GM19438 (cell line): ENCODE data around the gene GPC1.

Source experiments
- ATAC-seq: cut with Tn5 transposase; IDR thresholded peaks from one replicate; pipeline ENCODE4 v1.9.1; 2021; ENCODE audit warnings: low read depth; ENCODE audit not compliant: unreplicated experiment

GPC1 gene

DNA sequence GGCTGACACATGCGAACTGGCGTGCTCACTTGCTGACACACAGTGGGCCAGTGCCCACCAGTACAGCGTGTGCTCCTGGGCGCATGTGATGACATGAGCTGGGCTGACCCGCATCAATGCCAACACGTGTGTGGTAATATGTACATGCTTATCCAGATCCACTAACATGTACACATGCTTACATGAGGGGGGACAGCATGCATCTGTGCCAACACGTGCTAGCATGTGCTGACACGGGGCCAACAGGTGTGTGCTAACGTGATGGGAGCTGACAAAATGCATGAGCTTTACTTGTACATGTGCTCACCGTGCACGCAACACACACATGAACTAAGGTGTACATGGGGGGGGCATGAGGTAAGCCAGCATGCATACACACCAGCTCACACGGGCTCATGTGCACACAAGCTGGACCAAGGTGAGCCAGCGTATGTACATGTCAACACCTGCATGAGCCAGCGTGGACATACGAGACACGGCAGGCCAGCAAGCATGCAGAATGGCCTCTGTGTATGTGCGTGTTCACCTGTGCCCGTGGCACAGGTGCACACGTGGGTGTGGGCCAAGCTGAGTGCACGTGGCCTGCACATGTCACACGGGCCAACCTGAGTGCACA, 28.5 kb downstream of the GPC1 start:
- no peak for ATAC-seq

- no peak for ATAC-seq
Measured at GRCh38 chr2:240464514-240465241, 29.2 kb downstream of the GPC1 start.

- ATAC-seq, result no peak
Measured at GRCh38 chr2:240465268-240465764, 29.9 kb downstream of the GPC1 start.

DNA sequence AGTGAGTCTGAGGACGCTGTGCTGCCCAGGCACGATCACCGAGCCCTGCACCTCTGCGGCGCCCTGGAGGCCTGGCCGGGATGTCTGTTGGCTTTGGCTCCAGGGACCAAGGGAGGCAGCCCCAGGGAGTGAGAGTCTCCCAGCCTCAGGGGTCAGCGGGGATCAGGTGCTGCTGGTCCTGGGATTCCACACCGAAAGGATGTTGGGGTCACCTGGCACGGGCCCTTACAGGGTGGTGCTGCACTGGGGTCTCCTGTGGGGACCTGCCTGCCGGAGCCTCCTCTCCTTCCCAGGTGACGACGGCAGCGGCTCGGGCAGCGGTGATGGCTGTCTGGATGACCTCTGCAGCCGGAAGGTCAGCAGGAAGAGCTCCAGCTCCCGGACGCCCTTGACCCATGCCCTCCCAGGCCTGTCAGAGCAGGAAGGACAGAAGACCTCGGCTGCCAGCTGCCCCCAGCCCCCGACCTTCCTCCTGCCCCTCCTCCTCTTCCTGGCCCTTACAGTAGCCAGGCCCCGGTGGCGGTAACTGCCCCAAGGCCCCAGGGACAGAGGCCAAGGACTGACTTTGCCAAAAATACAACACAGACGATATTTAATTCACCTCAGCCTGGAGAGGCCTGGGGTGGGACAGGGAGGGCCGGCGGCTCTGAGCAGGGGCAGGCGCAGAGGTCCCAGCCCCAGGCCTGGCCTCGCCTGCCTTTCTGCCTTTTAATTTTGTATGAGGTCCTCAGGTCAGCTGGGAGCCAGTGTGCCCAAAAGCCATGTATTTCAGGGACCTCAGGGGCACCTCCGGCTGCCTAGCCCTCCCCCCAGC, 30.5 kb downstream of the GPC1 start:
- no peak for ATAC-seq

GRCh38 chr2:240466579-240467148, 31.2 kb downstream of the GPC1 start:
- ATAC-seq, result no peak

DNA sequence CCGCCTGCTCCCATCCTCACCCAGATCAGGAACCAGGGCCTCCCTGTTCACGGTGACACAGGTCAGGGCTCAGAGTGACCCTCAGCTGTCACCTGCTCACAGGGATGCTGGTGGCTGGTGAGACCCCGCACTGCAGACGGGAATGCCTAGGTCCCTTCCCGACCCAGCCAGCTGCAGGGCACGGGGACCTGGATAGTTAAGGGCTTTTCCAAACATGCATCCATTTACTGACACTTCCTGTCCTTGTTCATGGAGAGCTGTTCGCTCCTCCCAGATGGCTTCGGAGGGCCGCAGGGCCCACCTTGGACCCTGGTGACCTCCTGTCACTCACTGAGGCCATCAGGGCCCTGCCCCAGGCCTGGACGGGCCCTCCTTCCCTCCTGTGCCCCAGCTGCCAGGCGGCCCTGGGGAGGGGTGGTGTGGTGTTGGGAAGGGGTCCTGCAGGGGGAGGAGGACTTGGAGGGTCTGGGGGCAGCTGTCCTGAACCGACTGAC, 31.7 kb downstream of the GPC1 start:
- no peak for ATAC-seq

GRCh38 chr2:240467659-240468302, 32.3 kb downstream of the GPC1 start:
- ATAC-seq, result no peak

- ATAC-seq, result no peak
Measured at GRCh38 chr2:240468303-240469238, 33.1 kb downstream of the GPC1 start.

GRCh38 chr2:240469239-240469636, 33.8 kb downstream of the GPC1 start:
- no peak for ATAC-seq

DNA sequence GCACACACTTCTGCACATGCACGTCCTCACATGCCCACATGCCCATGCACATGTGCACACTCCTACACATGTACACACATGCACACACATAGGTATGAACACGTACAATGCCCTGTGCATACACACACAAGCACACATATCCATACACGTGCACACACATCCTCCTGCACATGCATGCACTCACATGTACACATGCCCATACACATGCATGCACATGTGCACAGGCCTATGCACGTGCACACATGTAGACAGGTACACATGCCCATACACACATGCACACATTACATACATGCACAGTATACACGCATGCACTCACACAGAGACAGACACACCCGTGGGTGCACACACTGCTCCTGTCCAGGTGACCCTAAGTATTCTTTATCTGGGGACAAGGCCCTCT, 34.3 kb downstream of the GPC1 start:
- no peak for ATAC-seq

- ATAC-seq, result no peak
Measured at GRCh38 chr2:240472078-240472790, 36.8 kb downstream of the GPC1 start.

DNA sequence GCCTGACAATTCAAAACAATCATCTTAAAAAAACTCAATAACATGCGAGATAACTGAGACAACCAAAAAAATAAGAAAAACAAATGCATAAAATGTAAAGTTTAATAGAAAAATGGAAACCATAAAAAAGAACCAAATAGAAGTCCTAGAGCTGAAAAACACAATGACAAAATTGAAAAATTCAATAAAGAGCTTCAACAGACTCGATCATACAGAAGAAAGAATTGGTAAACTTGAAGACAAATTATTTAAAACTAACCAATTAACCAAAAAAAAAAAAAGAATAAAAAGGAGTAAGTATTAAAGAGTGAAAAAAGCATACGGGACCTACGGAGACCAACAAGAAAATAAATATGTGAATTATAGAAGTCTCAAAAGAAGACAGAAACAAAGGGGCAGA, 37.7 kb downstream of the GPC1 start:
- no peak for ATAC-seq

GRCh38 chr2:240477916-240478315, 42.5 kb downstream of the GPC1 start:
- ATAC-seq, result no peak

DNA sequence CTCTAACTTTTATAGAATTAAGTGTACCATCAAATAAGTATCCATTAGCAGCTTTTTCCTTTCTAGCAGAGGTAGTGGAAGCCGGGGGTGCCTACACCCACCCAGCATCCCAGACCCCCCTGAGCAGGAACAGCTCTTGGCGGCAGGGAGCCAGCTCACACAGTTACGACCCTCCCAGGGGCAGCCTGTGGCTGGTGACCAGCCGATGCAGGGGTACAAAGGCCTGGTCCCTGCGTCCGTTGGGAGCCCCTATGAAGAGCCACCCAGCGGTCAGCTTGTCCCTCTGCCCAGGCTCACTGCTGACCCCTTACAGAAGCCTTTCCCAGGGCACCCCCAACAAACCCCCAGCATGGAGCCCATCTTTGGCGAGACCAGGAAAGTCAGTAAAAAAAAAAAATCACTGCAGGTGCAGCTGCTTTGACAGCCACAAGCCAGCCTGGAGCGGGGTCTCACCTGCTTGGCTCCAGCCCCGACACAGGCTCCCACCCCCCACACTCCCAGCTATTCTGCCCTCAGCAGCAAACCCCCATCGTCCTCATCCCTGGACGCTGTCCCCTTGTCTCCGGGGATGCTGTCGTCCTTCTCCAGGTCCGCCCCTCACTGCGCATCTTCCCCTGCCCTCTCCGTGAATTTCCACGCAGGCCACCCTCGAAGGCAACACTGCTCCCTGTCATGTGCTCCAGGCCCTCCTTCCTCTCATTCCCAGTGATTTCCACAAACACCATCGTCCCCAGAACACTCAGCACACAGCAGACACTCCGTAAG, 43.1 kb downstream of the GPC1 start:
- no peak for ATAC-seq

DNA sequence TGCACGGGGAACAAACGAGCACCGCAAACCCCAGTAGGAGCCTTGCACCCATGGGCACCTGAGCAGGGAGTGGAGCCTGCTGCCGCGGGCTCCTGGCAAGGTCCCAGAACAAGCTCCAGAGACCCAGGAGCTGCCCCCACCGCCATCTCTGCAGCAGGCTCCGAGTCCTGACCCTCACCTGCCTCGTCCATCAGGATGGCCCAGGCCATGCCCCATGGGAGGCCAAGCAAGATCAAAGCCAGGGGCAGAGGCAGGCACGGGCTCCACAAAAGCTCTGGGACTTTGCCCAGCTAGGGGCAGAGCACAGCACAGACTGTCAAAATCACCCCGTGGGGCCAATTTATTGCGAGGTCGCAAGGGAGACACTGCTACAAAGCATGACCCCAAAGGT, 43.6 kb downstream of the GPC1 start:
- no peak for ATAC-seq

DNA sequence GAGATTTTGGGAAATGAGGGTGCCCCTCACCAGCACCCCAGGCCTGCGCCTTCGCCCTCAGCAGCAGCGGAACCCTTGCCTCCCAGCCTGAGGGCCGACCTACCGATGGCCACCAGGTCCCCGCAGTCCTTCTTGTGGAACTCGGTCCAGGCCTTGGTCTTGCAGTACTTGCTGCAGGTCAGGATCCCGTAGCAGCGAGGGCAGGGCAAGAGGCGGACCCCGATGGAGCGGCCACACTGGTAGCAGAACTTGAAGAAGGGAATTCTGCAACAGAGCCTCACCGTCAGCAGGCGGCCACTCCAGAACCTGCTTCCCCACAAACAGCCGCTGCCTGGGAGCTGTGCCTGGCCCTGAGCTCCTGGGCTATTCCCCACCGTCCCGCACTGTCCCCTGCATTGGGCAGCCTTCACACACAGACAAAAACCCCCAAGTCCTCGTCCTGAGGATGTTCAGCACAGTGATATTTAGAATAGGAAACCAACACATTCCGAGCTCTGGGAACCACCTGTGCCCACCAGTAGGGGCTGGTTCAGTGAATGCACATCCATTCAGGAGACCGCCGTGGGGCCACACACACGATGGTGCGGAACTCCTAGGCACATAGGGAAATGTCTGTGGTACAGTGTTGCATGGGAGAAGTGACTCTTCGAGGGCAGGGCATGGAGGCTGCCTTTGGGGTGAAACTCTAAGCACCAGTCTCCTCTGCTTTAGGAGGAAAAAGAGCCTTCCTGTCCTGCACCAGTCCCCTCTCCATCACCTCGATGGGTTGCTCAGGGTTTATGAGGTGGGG, 45.6 kb downstream of the GPC1 start:
- ATAC-seq, result no peak

- no peak for ATAC-seq
Measured at GRCh38 chr2:240481720-240482119, 46.3 kb downstream of the GPC1 start.
